HFF-Myc (cell line): ENCODE data around the gene AASDH.

Experiments used
- DNase-seq: peaks from one replicate; pipeline ENCODE4 v3.0.0-alpha.2; 2011; ENCODE audit warnings: low read depth; ENCODE audit errors: extremely low read depth
- H3K4me3 ChIP-seq: replicated peaks from 2 replicates; pipeline ENCODE4 v1.5.1; 2011; ENCODE audit warnings: low read depth, mild to moderate bottlenecking, control low read depth, low read length
- TF ChIP-seq, protein P1 (sequence below): IDR thresholded peaks from 2 replicates; pipeline ENCODE4 v1.5.1; 2012; ENCODE audit warnings: mild to moderate bottlenecking, low read depth, low read length, control low read depth; ENCODE audit errors: missing control alignments

The AASDH gene

DNA sequence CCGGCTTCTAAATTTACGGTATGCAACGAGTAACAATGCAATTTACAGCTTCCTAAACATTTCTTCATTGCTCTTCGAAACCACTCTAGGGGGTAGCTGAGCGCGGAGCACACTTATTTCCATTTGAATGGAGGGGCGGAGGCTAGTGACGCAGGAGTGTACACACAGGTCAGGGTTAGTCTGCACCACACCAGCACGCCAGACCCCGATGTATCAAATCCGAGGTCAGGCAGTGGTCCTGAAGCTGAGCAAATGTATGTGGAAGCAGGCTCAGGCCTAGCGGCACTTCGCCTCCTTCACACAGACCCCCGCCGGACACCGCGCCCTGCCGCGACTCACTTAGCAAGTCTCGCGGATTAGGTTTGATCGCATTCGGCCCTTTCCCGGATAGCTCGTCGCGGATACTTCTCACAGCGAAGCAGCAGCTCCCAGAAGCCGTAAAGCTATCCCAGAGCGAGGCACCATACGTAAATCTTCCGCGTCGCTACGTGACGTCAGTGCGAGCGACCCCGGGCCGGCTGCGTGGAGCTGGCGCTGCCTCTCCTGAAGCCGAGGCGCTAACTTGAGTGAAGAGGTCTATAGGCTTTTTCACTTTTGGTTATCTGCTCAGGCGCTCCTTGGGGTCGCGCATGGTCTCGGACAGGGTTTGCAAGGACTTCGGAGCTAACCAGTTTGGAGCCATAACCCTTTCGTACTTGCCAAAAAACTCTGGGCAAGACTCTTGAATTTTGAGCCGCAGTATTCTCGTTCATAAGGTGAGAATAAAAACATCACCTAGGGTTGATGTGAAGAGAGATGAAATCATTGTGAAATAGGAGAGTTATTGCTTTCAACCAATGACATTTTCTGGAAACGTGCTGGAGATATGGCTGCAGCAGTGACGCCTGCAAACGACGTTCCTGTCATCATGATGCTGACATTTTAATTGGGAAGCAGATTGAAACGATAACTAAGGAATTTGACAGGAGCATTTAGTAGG lies at the start of gene AASDH:
AASDH (minus strand) TSS at position 469 of the 979 bp plus-strand sequence. CDS start 3,192 bp downstream, outside the sequence.
- peak within 1 kb of the TSS; percentile 73 for H3K4me3 ChIP-seq
- TF ChIP-seq, protein P1, sequence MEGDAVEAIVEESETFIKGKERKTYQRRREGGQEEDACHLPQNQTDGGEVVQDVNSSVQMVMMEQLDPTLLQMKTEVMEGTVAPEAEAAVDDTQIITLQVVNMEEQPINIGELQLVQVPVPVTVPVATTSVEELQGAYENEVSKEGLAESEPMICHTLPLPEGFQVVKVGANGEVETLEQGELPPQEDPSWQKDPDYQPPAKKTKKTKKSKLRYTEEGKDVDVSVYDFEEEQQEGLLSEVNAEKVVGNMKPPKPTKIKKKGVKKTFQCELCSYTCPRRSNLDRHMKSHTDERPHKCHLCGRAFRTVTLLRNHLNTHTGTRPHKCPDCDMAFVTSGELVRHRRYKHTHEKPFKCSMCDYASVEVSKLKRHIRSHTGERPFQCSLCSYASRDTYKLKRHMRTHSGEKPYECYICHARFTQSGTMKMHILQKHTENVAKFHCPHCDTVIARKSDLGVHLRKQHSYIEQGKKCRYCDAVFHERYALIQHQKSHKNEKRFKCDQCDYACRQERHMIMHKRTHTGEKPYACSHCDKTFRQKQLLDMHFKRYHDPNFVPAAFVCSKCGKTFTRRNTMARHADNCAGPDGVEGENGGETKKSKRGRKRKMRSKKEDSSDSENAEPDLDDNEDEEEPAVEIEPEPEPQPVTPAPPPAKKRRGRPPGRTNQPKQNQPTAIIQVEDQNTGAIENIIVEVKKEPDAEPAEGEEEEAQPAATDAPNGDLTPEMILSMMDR, result no peak
- peak; percentile 89 for DNase-seq

- TF ChIP-seq, protein P1, result peak; percentile 12
These were observed 48.0 kb upstream of the AASDH start, which contains the start of gene PPAT for GRCh38 chr4:56435140-56435926. Gene PPAT, minus strand, starts transcription at chr4:56435615. Its CDS starts 138 bp downstream, at chr4:56435477.

GRCh38 chr4:56434599-56435139 lies 47.4 kb upstream of the AASDH start:
- no peak for DNase-seq
- H3K4me3 ChIP-seq, result peak overlapping the region; percentile 98
- TF ChIP-seq, protein P1, result no peak

More at GRCh38 chr4:56435140-56435926, 48.0 kb upstream of the AASDH start, which contains the start of gene PPAT:
- DNase-seq, result peak; percentile 84
- peak within 1 kb of the TSS; percentile 98 for H3K4me3 ChIP-seq

- no peak for DNase-seq
- TF ChIP-seq, protein P1, result no peak
- peak overlapping the region; percentile 98 for H3K4me3 ChIP-seq
These were observed 46.0 kb upstream of the AASDH start for GRCh38 chr4:56433280-56433679.

- DNase-seq, result no peak
- no peak overlapping the region for H3K4me3 ChIP-seq
These were observed 42.9 kb upstream of the AASDH start for GRCh38 chr4:56430203-56430602.

GRCh38 chr4:56427179-56427578 lies 39.9 kb upstream of the AASDH start:
- TF ChIP-seq, protein P1, result no peak
- no peak for DNase-seq
- no peak overlapping the region for H3K4me3 ChIP-seq

More at GRCh38 chr4:56430203-56430602, 42.9 kb upstream of the AASDH start:
- TF ChIP-seq, protein P1, result no peak
